ENCODE measurements around the gene DMWD. TPM values are rescaled to one million over a fixed set of nuclear protein-coding genes. Genes with fewer than 3 reads are reported as not detected.

DMWD gene
- total RNA-seq, 1 experiment from 2014 or later, result 64.6 TPM

GRCh38 chr19:45746866-45747265 is 45.8 kb downstream of the DMWD start:
- ChIA-PET CTCF (no interaction called here), POLR2A (no interaction called here)
- Histone ChIP-seq H3K27me3 (ENCODE audit: control insufficient read depth, insufficient read depth, low read length) (no peaks in the 10 kb centered on the region), H3K4me1 (ENCODE audit: control insufficient read depth, insufficient read depth, low read length) (no peaks in the 10 kb centered on the region), H3K27ac (ENCODE audit: low read length) (no peak overlapping the region), H3K36me3 (ENCODE audit: control insufficient read depth, insufficient read depth, low read length) (no peaks in the 10 kb centered on the region), H3K4me3 (ENCODE audit: low read depth in 2 of 2, low read length in 2 of 2) (no peak overlapping the region), H3K9me3 (ENCODE audit: control insufficient read depth, insufficient read depth, low read depth, low read length) (no peaks in the 10 kb centered on the region)
- DNase-seq (ENCODE audit: low read depth, low spot score) (no peak), ATAC-seq (no peak)
- in situ Hi-C loops (cut with HindIII; ENCODE audit: low pct_unique_long_range_greater_than_20kb, low sequenced_read_pairs) (no loop called here), intact Hi-C loops (cut with micrococcal nuclease; ENCODE audit: unreplicated experiment) (no loop called here)
- no peak for TF ChIP-seq TCF7L2 (IDR thresholded peaks at IDR 0.05; ENCODE audit: low read depth, low read length)
- BruUV-seq (replicated peaks), result no TSS peak

- in situ Hi-C loops (cut with HindIII; ENCODE audit: low pct_unique_long_range_greater_than_20kb, low sequenced_read_pairs), result no loop called here
- no peaks in the 10 kb centered on the region for H3K9me3 ChIP-seq (ENCODE audit: control insufficient read depth, insufficient read depth, low read depth, low read length)
- no peak for DNase-seq (ENCODE audit: low read depth, low spot score)
- intact Hi-C loops (cut with micrococcal nuclease; ENCODE audit: unreplicated experiment), result no loop called here
- no peaks in the 10 kb centered on the region for H3K4me1 ChIP-seq (ENCODE audit: control insufficient read depth, insufficient read depth, low read length)
- no peak for ATAC-seq
- BruUV-seq (replicated peaks), result no TSS peak
- no peak for TF ChIP-seq SIN3A (IDR thresholded peaks at IDR 0.05; ENCODE audit: borderline replicate concordance, insufficient read depth, low read depth, low read length)
- TF ChIP-seq TCF7L2 (IDR thresholded peaks at IDR 0.05; ENCODE audit: low read depth, low read length), result no peak
- no peak for TF ChIP-seq POLR2AphosphoS5 (IDR thresholded peaks at IDR 0.05; ENCODE audit: low read depth, low read length)
- TF ChIP-seq REST (IDR thresholded peaks at IDR 0.05; ENCODE audit: insufficient read depth in 1 of 2, low read depth in 2 of 2, low read length in 1 of 2), result no peak
- no peak for TF ChIP-seq CTCF (IDR thresholded peaks at IDR 0.05)
- no peaks in the 10 kb centered on the region for H3K36me3 ChIP-seq (ENCODE audit: control insufficient read depth, insufficient read depth, low read length)
- ChIA-PET POLR2A (no interaction called here), CTCF (interaction anchor here (0.7 kb wide), 1 partner anchor 15 kb away, joined by 3 read pairs; no protein-coding TSS in a partner anchor)
- no peak overlapping the region for H3K4me3 ChIP-seq (ENCODE audit: low read depth in 2 of 2, low read length in 2 of 2)
- H3K27me3 ChIP-seq (ENCODE audit: control insufficient read depth, insufficient read depth, low read length), result no peaks in the 10 kb centered on the region
- H3K27ac ChIP-seq (ENCODE audit: low read length), result no peak overlapping the region
These were observed 47.0 kb downstream of the DMWD start for GRCh38 chr19:45745606-45746005.

GRCh38 chr19:45742969-45743368 is 49.7 kb downstream of the DMWD start:
- no peak overlapping the region for H3K4me3 ChIP-seq (ENCODE audit: low read depth in 2 of 2, low read length in 2 of 2)
- ATAC-seq (peak; percentile 38; the same call in 1 of the 2 replicates), DNase-seq (ENCODE audit: low read depth, low spot score) (no peak)
- H3K27ac ChIP-seq (ENCODE audit: low read length), result no peak overlapping the region
- H3K27me3 ChIP-seq (ENCODE audit: control insufficient read depth, insufficient read depth, low read length), result no peaks in the 10 kb centered on the region
- ChIA-PET CTCF (no interaction called here), POLR2A (no interaction called here)
- in situ Hi-C loops (cut with HindIII; ENCODE audit: low pct_unique_long_range_greater_than_20kb, low sequenced_read_pairs) (no loop called here), intact Hi-C loops (cut with micrococcal nuclease; ENCODE audit: unreplicated experiment) (no loop called here)
- no peaks in the 10 kb centered on the region for H3K36me3 ChIP-seq (ENCODE audit: control insufficient read depth, insufficient read depth, low read length)
- no peaks in the 10 kb centered on the region for H3K9me3 ChIP-seq (ENCODE audit: control insufficient read depth, insufficient read depth, low read depth, low read length)
- H3K4me1 ChIP-seq (ENCODE audit: control insufficient read depth, insufficient read depth, low read length), result no peaks in the 10 kb centered on the region
- no TSS peak for BruUV-seq (replicated peaks)
- TF ChIP-seq REST (IDR thresholded peaks at IDR 0.05; ENCODE audit: insufficient read depth in 1 of 2, low read depth in 2 of 2, low read length in 1 of 2) (no peak), SIN3A (IDR thresholded peaks at IDR 0.05; ENCODE audit: borderline replicate concordance, insufficient read depth, low read depth, low read length) (no peak), CTCF (IDR thresholded peaks at IDR 0.05) (no peak), TCF7L2 (IDR thresholded peaks at IDR 0.05; ENCODE audit: low read depth, low read length) (no peak), POLR2AphosphoS5 (IDR thresholded peaks at IDR 0.05; ENCODE audit: low read depth, low read length) (no peak)
